Measurements from ENCODE around the gene DGKI. TPM values are rescaled to one million over a fixed set of nuclear protein-coding genes. Genes with fewer than 3 reads are reported as not detected.

The DGKI gene
- polyA plus RNA-seq, 2 of the 4 experiments (the other 2 are of a cell fraction), result 0.05 to 0.08 TPM

DNA sequence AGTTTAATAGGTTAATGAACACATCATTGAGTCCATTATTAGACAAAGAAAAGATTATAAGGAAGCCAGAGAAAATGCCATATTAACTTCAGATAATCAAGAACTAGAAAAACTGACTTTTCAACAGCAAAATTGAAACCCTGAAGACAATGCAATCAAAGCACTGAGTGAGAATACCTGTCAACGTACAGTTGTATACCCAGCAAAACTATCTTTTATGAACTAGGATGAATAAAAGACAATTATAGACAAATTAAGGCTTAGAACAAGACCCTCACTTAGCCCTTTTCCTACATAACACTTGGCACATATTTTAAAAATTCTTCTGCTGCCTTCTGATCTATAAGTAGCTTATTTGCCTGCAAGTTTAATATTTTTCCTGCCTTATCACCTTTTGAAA lies 19.0 kb upstream of the DGKI start (continued):
- no peak for TF ChIP-seq RFX5 (IDR thresholded peaks at IDR 0.05)

DNA sequence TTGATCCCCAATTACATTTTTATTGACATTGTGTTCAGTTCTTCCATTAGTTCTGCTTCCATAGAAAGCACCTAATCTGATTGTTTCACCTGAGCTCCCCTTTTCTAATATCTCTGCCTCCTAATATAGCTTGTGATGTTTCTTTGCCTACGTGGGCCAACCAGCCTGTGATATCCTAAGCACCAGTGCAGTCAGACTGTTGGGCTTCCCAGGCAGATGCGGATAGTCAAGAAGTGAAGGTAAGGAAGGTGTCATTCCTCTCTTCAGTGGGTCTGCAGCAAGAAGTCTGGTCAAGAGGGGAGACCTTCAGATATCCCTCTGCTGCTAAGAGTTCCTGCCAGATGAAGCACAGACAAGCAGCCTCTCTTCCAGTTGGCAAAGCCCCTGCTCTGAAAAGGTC lies 16.2 kb upstream of the DGKI start:
- WGBS (ENCODE audit: missing lambda C conversion rate), result 85% methylated on average over 2 of the region's 2 CpGs
- Histone ChIP-seq H3K9me3 (peaks cover 9% of the 10 kb centered on the region; the same call in 1 of the 3 replicates), H3K4me1 (no peaks in the 10 kb centered on the region), H3K27ac (no peak overlapping the region), H3K4me3 (no peak overlapping the region), H3K4me2 (no peak overlapping the region)
- TF ChIP-seq, protein P1, sequence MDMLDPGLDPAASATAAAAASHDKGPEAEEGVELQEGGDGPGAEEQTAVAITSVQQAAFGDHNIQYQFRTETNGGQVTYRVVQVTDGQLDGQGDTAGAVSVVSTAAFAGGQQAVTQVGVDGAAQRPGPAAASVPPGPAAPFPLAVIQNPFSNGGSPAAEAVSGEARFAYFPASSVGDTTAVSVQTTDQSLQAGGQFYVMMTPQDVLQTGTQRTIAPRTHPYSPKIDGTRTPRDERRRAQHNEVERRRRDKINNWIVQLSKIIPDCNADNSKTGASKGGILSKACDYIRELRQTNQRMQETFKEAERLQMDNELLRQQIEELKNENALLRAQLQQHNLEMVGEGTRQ (IDR thresholded peaks at IDR 0.05), result no peak
- TF ChIP-seq EHMT2 (IDR thresholded peaks at IDR 0.05; ENCODE audit: low read depth), result no peak
- no peak for TF ChIP-seq HOXB13 (CRISPR knock-in tag; IDR thresholded peaks at IDR 0.05; ENCODE audit: low read depth)
- no peak for TF ChIP-seq SMC3 (IDR thresholded peaks at IDR 0.05)
- TF ChIP-seq POLR2A (IDR thresholded peaks at IDR 0.05; ENCODE audit: low read length), result no peak
- no peak for TF ChIP-seq ZC3H11A (IDR thresholded peaks at IDR 0.05)
- TF ChIP-seq, protein P2, sequence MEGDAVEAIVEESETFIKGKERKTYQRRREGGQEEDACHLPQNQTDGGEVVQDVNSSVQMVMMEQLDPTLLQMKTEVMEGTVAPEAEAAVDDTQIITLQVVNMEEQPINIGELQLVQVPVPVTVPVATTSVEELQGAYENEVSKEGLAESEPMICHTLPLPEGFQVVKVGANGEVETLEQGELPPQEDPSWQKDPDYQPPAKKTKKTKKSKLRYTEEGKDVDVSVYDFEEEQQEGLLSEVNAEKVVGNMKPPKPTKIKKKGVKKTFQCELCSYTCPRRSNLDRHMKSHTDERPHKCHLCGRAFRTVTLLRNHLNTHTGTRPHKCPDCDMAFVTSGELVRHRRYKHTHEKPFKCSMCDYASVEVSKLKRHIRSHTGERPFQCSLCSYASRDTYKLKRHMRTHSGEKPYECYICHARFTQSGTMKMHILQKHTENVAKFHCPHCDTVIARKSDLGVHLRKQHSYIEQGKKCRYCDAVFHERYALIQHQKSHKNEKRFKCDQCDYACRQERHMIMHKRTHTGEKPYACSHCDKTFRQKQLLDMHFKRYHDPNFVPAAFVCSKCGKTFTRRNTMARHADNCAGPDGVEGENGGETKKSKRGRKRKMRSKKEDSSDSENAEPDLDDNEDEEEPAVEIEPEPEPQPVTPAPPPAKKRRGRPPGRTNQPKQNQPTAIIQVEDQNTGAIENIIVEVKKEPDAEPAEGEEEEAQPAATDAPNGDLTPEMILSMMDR (IDR thresholded peaks at IDR 0.05), result no peak
- no peak for TF ChIP-seq RARB (CRISPR knock-in tag; IDR thresholded peaks at IDR 0.05)
- no peak for TF ChIP-seq FOSB (CRISPR knock-in tag; IDR thresholded peaks at IDR 0.05)
- no peak for TF ChIP-seq CHD4 (IDR thresholded peaks at IDR 0.05; ENCODE audit: borderline replicate concordance)
- ATAC-seq (no peak), DNase-seq (ENCODE audit: low read depth in 1 of 2, low spot score in 1 of 2) (no peak), FAIRE-seq (no peak)
- POLR2A ChIA-PET, result no interaction called here
- CTCF ChIA-PET, result interaction anchor here (0.6 kb wide), 1 partner anchor 207 kb away, joined by 3 read pairs; no protein-coding TSS in a partner anchor

DNA sequence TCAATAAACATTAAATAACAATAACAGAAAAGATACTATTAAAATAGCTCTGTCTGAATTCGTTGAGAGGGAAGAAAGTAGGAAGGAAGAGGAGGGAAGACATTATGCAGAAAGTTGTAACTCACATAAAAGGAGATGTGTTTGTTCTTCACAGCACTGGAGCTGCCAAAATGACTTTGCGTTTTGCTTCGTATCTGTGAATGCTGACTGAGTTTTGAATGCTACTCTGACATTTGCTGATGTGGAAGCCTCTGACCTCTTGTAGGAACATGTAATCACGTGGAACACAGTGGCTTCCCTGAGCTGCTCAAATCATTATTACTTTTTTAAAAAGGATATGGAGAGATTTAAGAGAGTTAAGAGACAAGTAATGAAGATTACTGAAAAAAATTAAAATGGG lies 15.6 kb upstream of the DGKI start:
- 66% methylated on average over 4 of the region's 4 CpGs for WGBS (ENCODE audit: missing lambda C conversion rate)
- no peaks in the 10 kb centered on the region for H3K4me1 ChIP-seq
- no peak for TF ChIP-seq HEYL (CRISPR knock-in tag; IDR thresholded peaks at IDR 0.05)
- no peak for TF ChIP-seq ZNF302 (CRISPR knock-in tag; IDR thresholded peaks at IDR 0.05)
- TF ChIP-seq TFCP2L1 (CRISPR knock-in tag; IDR thresholded peaks at IDR 0.05), result no peak
- FAIRE-seq (no peak), DNase-seq (ENCODE audit: low read depth in 1 of 2, low spot score in 1 of 2) (no peak), ATAC-seq (no peak)
- POLR2A ChIA-PET, result interaction anchor here (0.7 kb wide), 1 partner anchor 13 kb away, joined by 3 read pairs; no protein-coding TSS in a partner anchor
- no peak overlapping the region for H3K27ac ChIP-seq
- no peak overlapping the region for H3K4me2 ChIP-seq
- H3K9me3 ChIP-seq, result peaks cover 9% of the 10 kb centered on the region; the same call in 1 of the 3 replicates
- H3K4me3 ChIP-seq, result no peak overlapping the region
- CTCF ChIA-PET, result interaction anchor here (0.6 kb wide), 1 partner anchor 207 kb away, joined by 3 read pairs; no protein-coding TSS in a partner anchor

DNA sequence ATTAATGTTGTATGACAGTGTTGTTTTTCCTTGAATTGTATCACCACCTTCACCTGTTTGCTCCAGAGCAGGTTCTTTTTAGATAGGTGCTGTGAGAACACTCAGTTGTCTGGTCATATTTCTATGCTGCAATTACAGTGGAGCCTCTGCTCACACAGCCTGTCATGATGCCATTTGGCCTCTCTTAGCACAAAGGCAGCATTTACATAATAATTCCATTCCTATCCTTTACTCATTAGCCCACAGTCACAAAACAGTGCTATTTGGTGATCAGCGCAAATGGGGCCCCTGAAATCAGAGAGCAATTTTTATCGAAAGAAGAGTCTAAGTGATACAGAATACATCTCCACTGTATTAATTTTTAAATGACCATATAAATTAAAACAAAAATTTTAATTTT lies 13.8 kb upstream of the DGKI start:
- Histone ChIP-seq H3K4me1 (no peaks in the 10 kb centered on the region), H3K9me3 (no peaks in the 10 kb centered on the region), H3K4me3 (no peak overlapping the region), H3K27ac (no peak overlapping the region), H3K4me2 (no peak overlapping the region)
- WGBS (ENCODE audit: missing lambda C conversion rate), result 95% methylated on average over 2 of the region's 2 CpGs
- CTCF ChIA-PET, result no interaction called here
- TF ChIP-seq CBX8 (IDR thresholded peaks at IDR 0.05) (no peak), CHD2 (IDR thresholded peaks at IDR 0.05; ENCODE audit: low read length, partially characterized antibody) (no peak), RCOR1 (IDR thresholded peaks at IDR 0.05; ENCODE audit: low read depth, low read length) (no peak), MYC (IDR thresholded peaks at IDR 0.05; ENCODE audit: borderline replicate concordance, low read length) (no peak), HOXA7 (CRISPR knock-in tag; IDR thresholded peaks at IDR 0.05) (no peak), JUNB (IDR thresholded peaks at IDR 0.05) (no peak), HDAC2 (IDR thresholded peaks at IDR 0.05) (no peak), NR3C1 (IDR thresholded peaks at IDR 0.05) (no peak), RARB (CRISPR knock-in tag; IDR thresholded peaks at IDR 0.05) (no peak), SMC3 (IDR thresholded peaks at IDR 0.05) (no peak), FOSB (CRISPR knock-in tag; IDR thresholded peaks at IDR 0.05) (no peak), GATA3 (IDR thresholded peaks at IDR 0.05; ENCODE audit: borderline replicate concordance) (no peak)
- POLR2A ChIA-PET, result no interaction called here
- FAIRE-seq, result no peak
- no peak for DNase-seq (ENCODE audit: low read depth in 1 of 2, low spot score in 1 of 2)
- ATAC-seq, result no peak
